H1 (cell line): ENCODE results near the gene LOXL4. TPM values are rescaled to one million over a fixed set of nuclear protein-coding genes. Genes with fewer than 3 reads are reported as not detected.

Source experiments
- CTCF ChIA-PET: fragments of 300-600 bp; sonication (Branson Sonifier 250); formaldehyde crosslinking; loops from one replicate; lab custom pipeline; 2021; ENCODE audit not compliant: partially characterized antibody; lab: Charles Lee
- POLR2A ChIA-PET: fragments of 300-600 bp; sonication (Branson Sonifier 250); formaldehyde crosslinking; loops from one replicate; lab custom pipeline; 2021; ENCODE audit warnings: inconsistent platforms; ENCODE audit not compliant: partially characterized antibody; lab: Charles Lee
- DNase-seq, 2 experiments: peaks; one replicate each; pipeline versions ENCODE4 v3.0.0 to v3.0.0-alpha.2; 2010 to 2022; ENCODE audit warnings: low spot score in 2 of 2, low read depth in 1 of 2, mixed read lengths in 1 of 2
- FAIRE-seq: peaks from 2 replicates; lab custom pipeline; 2011; peaks lifted over from hg19 to GRCh38; lab: Jason Lieb, UNC
- H2AFZ ChIP-seq: 2 replicates; pipeline ENCODE4 v1.8.1; 2012; ENCODE audit warnings: low read length, inconsistent platforms
- H2AK5ac ChIP-seq: 2 replicates; pipeline ENCODE4 v1.6.1; 2013; ENCODE audit warnings: low read depth, low read length
- H2BK120ac ChIP-seq: replicated peaks from 2 replicates; pipeline ENCODE3; 2013; ENCODE audit warnings: low read depth, low read length, inconsistent platforms
- H2BK12ac ChIP-seq: 2 replicates; pipeline ENCODE4 v1.6.1; 2013; ENCODE audit warnings: low read depth, low read length
- H2BK15ac ChIP-seq: 2 replicates; pipeline ENCODE4 v1.6.1; 2013; ENCODE audit warnings: low read length
- H2BK20ac ChIP-seq: 2 replicates; pipeline ENCODE4 v1.6.1; 2013; ENCODE audit warnings: low read length
- H2BK5ac ChIP-seq: 2 replicates; pipeline ENCODE4 v1.6.1; 2013; ENCODE audit warnings: low read depth, low read length
- H3K14ac ChIP-seq: 2 replicates; pipeline ENCODE4 v1.6.1; 2013; ENCODE audit warnings: inconsistent platforms; ENCODE audit not compliant: insufficient read length
- H3K18ac ChIP-seq: 2 replicates; pipeline ENCODE4 v1.6.1; 2013; ENCODE audit warnings: low read length; ENCODE audit errors: extremely low read depth
- H3K23ac ChIP-seq: 2 replicates; pipeline ENCODE4 v1.6.1; 2013; ENCODE audit warnings: inconsistent platforms; ENCODE audit not compliant: insufficient read length
- H3K23me2 ChIP-seq: 2 replicates; pipeline ENCODE4 v1.6.1; 2013; ENCODE audit warnings: low read depth, low read length
- H3K27ac ChIP-seq: 2 replicates; pipeline ENCODE4 v1.6.1; 2011; ENCODE audit warnings: low read depth, low read length, inconsistent platforms
- H3K27me3 ChIP-seq, 4 experiments: replicated peaks in 1 of 4; 1 replicate in 1 of 4; 2 replicates in 3 of 4; pipeline versions ENCODE4 v1.6.1 to v1.8.1; 2011 to 2013; ENCODE audit warnings: low read length in 3 of 4, mild to moderate bottlenecking in 3 of 4, inconsistent platforms in 2 of 4, mixed read lengths in 2 of 4, moderate library complexity in 1 of 4; ENCODE audit not compliant: control insufficient read depth in 3 of 4, insufficient read depth in 3 of 4; ENCODE audit errors: extremely low read depth in 1 of 4
- H3K36me3 ChIP-seq, 4 experiments: 2 replicates each; pipeline versions ENCODE4 v1.6.1 to v1.8.1; 2011 to 2013; ENCODE audit warnings: mild to moderate bottlenecking in 4 of 4, low read length in 3 of 4, moderate library complexity in 2 of 4, control low read depth in 1 of 4, inconsistent platforms in 1 of 4; ENCODE audit not compliant: insufficient read depth in 4 of 4, control insufficient read depth in 2 of 4
- H3K4ac ChIP-seq: replicated peaks from 2 replicates; pipeline ENCODE3; 2013; ENCODE audit warnings: low read length, low read depth, mixed read lengths, inconsistent platforms; ENCODE audit not compliant: insufficient read length
- H3K4me1 ChIP-seq, 4 experiments: replicated peaks in 1 of 4; 1 replicate in 1 of 4; 2 replicates in 3 of 4; pipeline versions ENCODE4 v1.6.1 to v1.8.1; 2011 to 2013; ENCODE audit warnings: low read length in 3 of 4, inconsistent platforms in 2 of 4, mixed read lengths in 1 of 4; ENCODE audit not compliant: insufficient read depth in 4 of 4, control insufficient read depth in 3 of 4
- H3K4me2 ChIP-seq, 2 experiments: 2 replicates each; pipeline versions ENCODE4 v1.6.1 to v1.8.1; 2011 to 2013; ENCODE audit warnings: low read depth in 2 of 2, low read length in 2 of 2, control low read depth in 1 of 2, inconsistent platforms in 1 of 2, mild to moderate bottlenecking in 1 of 2; ENCODE audit not compliant: insufficient read depth in 1 of 2
- H3K4me3 ChIP-seq, 4 experiments: fragments of 200-600, 300-600 bp in 1 of 4; sonication (generic), shearing (Covaris generic), sonication (Bioruptor Twin) in 1 of 4; 2 replicates each; pipeline versions ENCODE4 v1.5.1 to v1.8.1; 2011 to 2016; ENCODE audit warnings: low read length in 4 of 4, low read depth in 3 of 4, control low read depth in 2 of 4, inconsistent platforms in 2 of 4, mild to moderate bottlenecking in 2 of 4, mixed read lengths in 1 of 4, moderate library complexity in 1 of 4; ENCODE audit not compliant: insufficient read depth in 2 of 4; ENCODE audit errors: extremely low read depth in 1 of 4
- H3K56ac ChIP-seq: replicated peaks from 2 replicates; pipeline ENCODE3; 2013; ENCODE audit warnings: low read depth, mild to moderate bottlenecking, mixed read lengths, low read length, inconsistent platforms; ENCODE audit not compliant: insufficient read length
- H3K79me1 ChIP-seq: 2 replicates; pipeline ENCODE4 v1.6.1; 2013; ENCODE audit warnings: low read depth, low read length, control low read depth
- H3K79me2 ChIP-seq, 2 experiments: 2 replicates each; pipeline versions ENCODE4 v1.6.1 to v1.8.1; 2012 to 2013; ENCODE audit warnings: low read length in 2 of 2, mild to moderate bottlenecking in 2 of 2, inconsistent platforms in 1 of 2; ENCODE audit not compliant: insufficient read depth in 2 of 2, control insufficient read depth in 1 of 2
- H3K9ac ChIP-seq, 4 experiments: replicated peaks in 1 of 4; 1 replicate in 1 of 4; 2 replicates in 3 of 4; pipeline versions ENCODE4 v1.6.1 to v1.8.1; 2011 to 2013; ENCODE audit warnings: low read depth in 3 of 4, low read length in 3 of 4, control low read depth in 2 of 4, mild to moderate bottlenecking in 2 of 4, moderate library complexity in 2 of 4, inconsistent platforms in 1 of 4; ENCODE audit errors: extremely low read depth in 1 of 4
- H3K9me3 ChIP-seq, 2 experiments: 2 replicates each; pipeline versions ENCODE4 v1.6.1 to v1.8.1; 2012 to 2013; ENCODE audit warnings: mild to moderate bottlenecking in 2 of 2, moderate library complexity in 2 of 2, control low read depth in 1 of 2, inconsistent platforms in 1 of 2, low read depth in 1 of 2, low read length in 1 of 2, mixed read lengths in 1 of 2; ENCODE audit not compliant: insufficient read depth in 2 of 2
- H4K20me1 ChIP-seq, 2 experiments: replicated peaks in 1 of 2; 2 replicates each; pipeline versions ENCODE3 to v1.8.1; 2011 to 2013; ENCODE audit warnings: inconsistent platforms in 2 of 2, low read length in 2 of 2, mild to moderate bottlenecking in 1 of 2; ENCODE audit not compliant: insufficient read depth in 2 of 2, control insufficient read depth in 1 of 2
- H4K5ac ChIP-seq: 2 replicates; pipeline ENCODE4 v1.6.1; 2013; ENCODE audit warnings: low read length, low read depth, mixed read lengths, inconsistent platforms; ENCODE audit not compliant: insufficient read length
- H4K8ac ChIP-seq: 2 replicates; pipeline ENCODE4 v1.8.0; 2013; ENCODE audit warnings: mild to moderate bottlenecking, moderate library complexity, low read length, inconsistent platforms; ENCODE audit not compliant: insufficient read depth; ENCODE audit errors: extremely low read depth
- H4K91ac ChIP-seq: replicated peaks from 2 replicates; pipeline ENCODE3; 2013; ENCODE audit warnings: low read length, mixed read lengths, inconsistent platforms; ENCODE audit not compliant: insufficient read length
- CBX8 ChIP-seq: fragments of 300-800, 300-1000 bp; sonication (generic); IDR thresholded peaks from 2 replicates; pipeline ENCODE4 v1.7.1; 2016; ENCODE audit warnings: low read depth, low read length, borderline replicate concordance
- WGBS, 2 experiments: shearing (Covaris generic) in 1 of 2; methylation state at CpG; one replicate each; pipeline versions ENCODE4 v1.1.6 to v1.1.7; 2013 to 2015; ENCODE audit warnings: low lambda C conversion rate in 2 of 2, mixed read lengths in 2 of 2, inconsistent platforms in 1 of 2, low coverage in 1 of 2, missing lambda C conversion rate in 1 of 2; ENCODE audit not compliant: insufficient replicate concordance in 2 of 2, insufficient coverage in 1 of 2, insufficient read length in 1 of 2; ENCODE audit errors: extremely low coverage in 1 of 2, missing lambda C conversion rate in 1 of 2; 5-methylcytosine and 5-hydroxymethylcytosine counted together
- polyA plus RNA-seq, 7 experiments: library from polyadenylated mRNA; depleted of rRNA in 3 of 7; stranded (reverse) in 5 of 7; unstranded in 2 of 7; fragments of >200 nt in 5 of 7; fragments of 200-250 nt in 2 of 7; gene quantifications; 1 replicate in 5 of 7; 2 replicates in 1 of 7; 4 replicates in 1 of 7; pipeline versions ENCODE4 v1.2.1 to v1.2.3, GENCODE V29; 2011 to 2013; ENCODE audit warnings: missing spikeins in 2 of 7, mixed read lengths in 2 of 7
- total RNA-seq: library from RNA; stranded (reverse); fragmentation: NEBNext Ultra II Directional; extraction: Animal tissue kit (Norgen Biotek cat#: 25700); gene quantifications from 2 replicates; pipeline ENCODE4 v1.2.1, GENCODE V29; 2021

The LOXL4 gene
- total and polyA plus RNA-seq, 2 of the 8 experiments (the other 6 are each of a cell fraction or from before 2014, with no cell fraction given): 0.13 to 0.27 TPM

GRCh38 chr10:98263088-98263487, 4.9 kb downstream of the LOXL4 start:
- POLR2A ChIA-PET: interaction anchor here (1.4 to 2.0 kb wide), 2 partner anchors 10 to 46 kb away, joined by 3 to 6 read pairs; no protein-coding TSS in a partner anchor
- peaks cover 0 to 2% of the 10 kb centered on the region in 2 experiments for H4K20me1 ChIP-seq
- no peak overlapping the region for H3K4me2 ChIP-seq
- CTCF ChIA-PET: interaction anchor here (0.6 to 8.3 kb wide), 27 partner anchors 8 to 220 kb away, joined by 3 to 117 read pairs (median 7); no protein-coding TSS in a partner anchor
- no peak overlapping the region for H2BK15ac ChIP-seq
- no peak overlapping the region for H2AK5ac ChIP-seq
- DNase-seq: no peak
- H4K5ac ChIP-seq: no peak overlapping the region
- no peak overlapping the region for H3K4me3 ChIP-seq
- H2AFZ ChIP-seq: no peak overlapping the region
- H3K27me3 ChIP-seq: peaks cover 0 to 7% (median 3%) of the 10 kb centered on the region in 4 experiments; a peak in 3 of 7 replicates
- no peak overlapping the region for H3K23ac ChIP-seq
- no peak for FAIRE-seq
- no peaks in the 10 kb centered on the region for H3K9me3 ChIP-seq
- no peak overlapping the region for H3K27ac ChIP-seq
- H2BK12ac ChIP-seq: no peak overlapping the region
- H4K91ac ChIP-seq: no peak overlapping the region
- no peak overlapping the region for H3K4ac ChIP-seq
- H2BK20ac ChIP-seq: no peak overlapping the region
- no peak overlapping the region for H3K9ac ChIP-seq
- 93% methylated on average over 7 of the region's 7 CpGs; no CpG with 5 or more reads in 1 of the 2 experiments for WGBS, 2 experiments
- no peak overlapping the region for H3K14ac ChIP-seq
- no peaks in the 10 kb centered on the region; the same call in 1 of the 2 replicates for H3K23me2 ChIP-seq
- H3K56ac ChIP-seq: no peak overlapping the region
- H3K79me1 ChIP-seq: no peaks in the 10 kb centered on the region
- TF ChIP-seq CBX8: no peak
- H3K18ac ChIP-seq: no peak overlapping the region
- H3K79me2 ChIP-seq: no peaks in the 10 kb centered on the region
- H2BK120ac ChIP-seq: no peak overlapping the region
- no peak overlapping the region for H4K8ac ChIP-seq
- H3K4me1 ChIP-seq: peaks cover 0 to 5% (median 3%) of the 10 kb centered on the region in 4 experiments; a peak in 3 of 7 replicates
- H3K36me3 ChIP-seq: no peaks in the 10 kb centered on the region
- no peak overlapping the region for H2BK5ac ChIP-seq
